ENCODE results near the gene KPNA1.
"Not testable (repeated sequence)": the region's sequence is repeated elsewhere in the genome, so short reads cannot be mapped to it uniquely, and the experiment has no call there.

Gene KPNA1

DNA sequence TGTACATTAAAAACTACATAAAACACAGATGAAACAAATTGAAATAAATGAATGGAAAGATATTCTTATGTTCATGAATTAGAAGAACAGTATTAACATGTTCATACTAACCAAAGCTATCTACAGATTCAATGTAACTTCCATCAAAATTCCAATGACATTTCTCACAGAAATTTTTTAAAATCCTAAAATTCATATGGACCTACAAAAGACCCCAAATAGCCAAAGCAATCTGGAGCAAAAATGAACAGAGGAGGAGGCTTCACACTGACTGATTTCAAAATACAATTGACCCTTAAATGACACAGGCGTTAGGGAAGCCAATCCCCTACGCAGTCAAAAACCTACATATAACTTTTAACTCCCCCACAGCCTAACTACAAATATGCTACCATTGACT is 39.4 kb downstream of the KPNA1 start:
- peak; percentile 28 for DNase-seq

GRCh38 chr3:122469659-122470058 is 45.1 kb downstream of the KPNA1 start:
- DNase-seq = no peak

DNA sequence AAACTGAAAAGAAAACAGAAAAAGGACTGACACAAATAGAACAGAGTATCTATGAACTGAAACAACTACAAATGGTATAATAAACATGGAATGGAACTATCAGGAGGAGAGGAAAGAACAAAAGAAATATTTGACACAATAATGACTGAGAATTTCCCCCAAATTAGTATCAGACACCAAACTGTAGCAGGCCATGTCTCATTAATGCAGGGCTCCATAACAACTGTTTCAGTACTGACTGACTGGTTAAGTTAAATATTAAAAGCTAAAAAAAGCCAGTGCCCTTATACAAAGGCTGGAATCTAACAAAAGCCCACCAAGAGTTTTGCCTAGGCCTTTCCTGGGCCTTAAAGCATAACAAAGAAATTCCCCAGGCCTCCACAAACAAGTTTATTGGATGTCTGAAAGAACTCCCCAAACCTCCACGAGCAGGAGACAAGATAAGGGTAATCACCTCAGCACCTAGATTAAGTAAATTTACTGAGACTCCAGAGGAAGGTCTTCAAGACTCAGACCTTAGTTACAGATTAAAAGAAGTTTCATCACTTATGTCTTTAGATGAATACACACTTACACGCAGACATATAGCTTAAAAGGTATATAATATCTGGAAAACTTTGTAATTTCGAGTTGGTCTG is 45.7 kb downstream of the KPNA1 start:
- DNase-seq = no peak

- no peak for DNase-seq
Measured at GRCh38 chr3:122466701-122467240, 48.0 kb downstream of the KPNA1 start.

GRCh38 chr3:122464659-122465058 is 50.1 kb downstream of the KPNA1 start:
- DNase-seq = no peak

DNA sequence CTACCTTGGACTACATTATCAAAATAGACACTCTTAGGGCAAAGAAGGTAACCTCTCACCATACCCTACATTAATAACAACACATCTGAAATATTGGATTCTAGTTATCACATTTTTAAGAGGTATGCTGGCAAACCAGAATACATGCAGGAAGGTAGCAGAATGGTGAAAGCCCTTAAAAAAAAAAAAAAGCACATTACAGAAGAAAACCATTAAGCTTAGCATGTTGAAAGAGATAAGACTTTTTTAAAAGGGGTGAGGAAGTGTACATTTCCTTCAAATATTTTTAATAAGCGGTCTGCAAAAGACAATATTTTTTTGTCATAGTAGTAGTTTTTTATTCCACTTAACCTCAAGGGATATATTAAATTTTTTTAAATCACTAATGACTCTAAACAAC is 52.3 kb downstream of the KPNA1 start:
- DNase-seq = no peak

- DNase-seq = no peak
Measured at GRCh38 chr3:122461806-122462205, 52.9 kb downstream of the KPNA1 start.

DNA sequence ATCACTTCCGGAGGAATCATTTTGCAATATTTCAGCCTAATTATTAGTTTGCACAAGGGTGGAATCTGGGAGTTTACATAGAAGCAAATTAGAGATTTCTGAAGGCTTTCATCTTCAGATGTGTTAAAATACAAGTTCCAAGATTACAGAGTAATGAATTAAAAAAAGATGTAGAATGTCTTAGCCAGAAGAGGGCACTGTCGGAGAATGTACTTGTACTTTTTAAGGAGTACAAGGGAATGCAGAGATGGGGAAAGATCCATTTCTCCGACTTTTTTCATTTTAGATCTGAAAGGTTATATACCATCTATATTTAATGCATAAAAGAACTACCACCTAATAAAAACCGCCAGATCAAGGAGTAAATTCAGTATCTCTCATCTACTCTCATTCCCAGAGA is 55.7 kb downstream of the KPNA1 start:
- DNase-seq = peak; percentile 50

GRCh38 chr3:122457706-122458105 is 57.0 kb downstream of the KPNA1 start:
- DNase-seq = no peak

DNA sequence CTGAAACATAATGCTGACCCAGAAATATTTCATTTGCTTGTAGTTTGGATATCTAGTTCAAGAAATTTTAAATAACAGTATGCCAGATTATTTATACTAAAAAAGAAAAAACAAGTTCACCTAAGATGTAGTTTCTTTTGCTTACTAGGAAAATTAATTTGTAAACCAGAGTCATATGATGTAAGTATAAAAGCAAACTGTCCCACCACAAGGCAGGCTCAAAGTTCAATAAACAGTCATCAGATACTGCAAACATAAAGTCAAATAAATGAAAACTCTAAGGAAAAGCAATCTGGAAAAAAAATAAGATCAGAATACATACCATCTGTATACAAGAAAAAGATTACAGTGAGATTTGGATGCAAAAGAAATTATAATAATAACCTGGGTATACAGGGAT is 58.7 kb downstream of the KPNA1 start:
- no peak for DNase-seq

DNA sequence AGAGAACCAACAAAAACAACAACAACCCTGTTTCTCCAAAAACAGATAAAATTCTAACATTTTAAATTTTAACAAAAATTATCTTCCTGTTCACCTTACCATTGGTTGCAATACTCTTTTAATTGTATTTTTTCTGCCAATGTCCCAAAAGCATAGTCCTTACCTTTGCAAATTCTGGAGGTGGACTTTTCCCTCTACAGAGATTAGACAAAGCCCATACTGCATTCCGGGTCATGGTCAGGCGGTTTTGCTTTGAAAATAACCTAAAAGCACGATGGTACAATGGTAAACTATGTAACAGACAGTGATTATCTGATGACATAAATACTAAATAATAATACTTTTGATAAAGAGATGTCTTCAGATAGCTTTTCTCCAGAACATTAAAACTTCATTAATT is 63.4 kb downstream of the KPNA1 start:
- no peak for DNase-seq

GRCh38 chr3:122448218-122448617 is 66.5 kb downstream of the KPNA1 start:
- DNase-seq = not testable (repeated sequence)

DNA sequence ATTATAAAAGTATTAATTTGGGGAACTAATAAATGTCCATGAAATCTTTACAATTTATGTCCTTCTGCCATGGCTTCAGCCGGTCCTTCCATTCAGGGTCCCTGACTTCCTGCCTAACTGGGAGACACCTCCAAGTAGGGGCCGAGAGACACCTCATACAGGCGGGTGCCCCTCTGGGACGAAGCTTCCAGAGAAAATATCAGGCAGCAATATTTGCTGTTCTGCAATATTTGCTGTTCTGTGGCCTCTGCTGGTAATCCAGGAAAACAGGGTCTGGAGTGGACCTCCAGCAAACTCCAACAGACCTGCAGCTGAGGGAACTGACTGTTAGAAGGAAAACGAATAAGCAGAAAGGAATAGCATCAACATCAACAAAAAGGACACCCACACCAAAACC is 70.2 kb downstream of the KPNA1 start:
- DNase-seq = not testable (repeated sequence)

GRCh38 chr3:122443762-122444490 is 70.8 kb downstream of the KPNA1 start:
- not testable (repeated sequence) for DNase-seq

DNA sequence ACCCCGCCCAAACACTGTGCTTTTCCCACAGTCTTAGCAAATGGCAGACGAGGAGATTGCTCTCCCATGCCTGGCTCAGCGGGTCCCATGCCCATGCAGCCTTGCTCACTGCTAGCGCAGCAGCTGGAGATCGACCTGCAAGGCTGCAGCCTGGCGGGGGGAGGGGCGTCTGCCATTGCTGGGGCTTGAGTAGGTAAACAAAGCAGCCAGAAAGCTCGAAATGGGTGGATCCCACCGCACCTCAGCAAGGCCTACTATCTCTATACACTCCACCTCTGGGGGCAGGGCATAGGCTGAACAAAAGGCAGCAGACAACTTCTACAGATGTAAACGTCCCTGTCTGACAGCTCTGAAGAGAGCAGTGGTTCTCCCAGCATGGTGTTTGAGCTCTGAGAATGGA is 71.6 kb downstream of the KPNA1 start:
- DNase-seq = no peak

GRCh38 chr3:122435950-122436349 is 78.8 kb downstream of the KPNA1 start:
- no peak for DNase-seq

DNA sequence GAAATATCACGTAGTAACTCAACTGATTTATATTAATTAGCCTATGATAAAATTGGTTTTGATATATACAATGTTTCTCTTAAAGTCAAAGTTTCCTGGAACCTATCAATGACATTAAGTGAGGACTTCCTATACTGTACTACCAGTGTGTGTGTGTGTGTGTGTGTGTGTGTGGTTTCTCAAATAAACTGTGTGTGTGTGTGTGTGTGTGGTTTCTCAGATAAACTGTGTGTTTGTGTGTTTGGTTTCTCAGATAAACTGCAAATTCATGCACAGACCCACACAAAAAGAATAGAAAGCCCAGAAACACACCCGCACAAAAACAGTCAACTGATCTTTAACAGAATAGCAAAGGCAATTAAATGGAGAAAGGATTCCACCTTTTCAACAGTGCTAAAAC is 84.4 kb downstream of the KPNA1 start:
- DNase-seq = no peak

DNA sequence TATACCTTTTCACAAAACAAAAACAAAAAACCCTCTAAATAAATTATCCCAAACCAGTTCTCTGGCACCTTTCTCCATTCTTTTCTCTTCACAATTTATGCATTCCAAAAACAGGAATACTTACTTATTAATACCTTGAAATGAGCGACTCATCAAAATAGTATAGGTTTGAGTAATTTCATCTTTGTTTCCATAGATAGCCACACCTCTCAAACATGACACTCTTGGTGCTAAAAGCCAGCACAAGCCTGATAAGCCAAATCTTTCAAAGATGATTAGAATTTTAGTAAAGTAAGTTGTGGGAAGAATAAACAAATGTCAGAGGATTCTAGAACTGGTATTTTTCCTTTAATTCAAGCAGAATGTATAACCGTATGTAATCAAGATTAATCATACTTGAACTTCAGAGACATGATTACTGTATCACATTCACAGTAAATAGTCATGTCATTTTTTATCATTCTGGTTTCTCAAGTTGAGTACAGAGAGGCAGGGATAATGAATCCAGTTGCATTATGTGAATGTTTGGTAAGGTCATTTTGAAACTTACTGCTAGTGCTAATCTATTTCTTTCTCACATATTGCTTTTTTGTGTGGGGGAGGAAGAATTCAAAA is 86.8 kb downstream of the KPNA1 start:
- DNase-seq = no peak

DNA sequence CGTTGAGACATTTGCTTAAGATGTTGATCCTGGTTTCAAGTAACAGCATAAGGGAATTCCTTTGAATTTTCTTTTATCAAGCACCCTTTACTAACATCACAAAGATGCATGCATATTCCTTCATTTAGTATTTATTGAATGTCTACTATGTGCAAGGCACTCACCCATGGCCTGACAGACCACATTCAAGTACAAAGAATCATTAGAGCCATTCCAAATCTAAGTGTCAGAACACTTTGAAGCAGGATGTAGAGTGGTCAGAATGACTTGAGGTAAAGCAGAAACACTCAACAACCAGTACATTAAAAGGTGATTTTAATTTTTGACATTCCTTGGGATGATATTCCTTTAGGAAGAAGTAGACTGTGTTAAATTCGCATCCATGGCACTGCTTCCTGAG is 92.9 kb downstream of the KPNA1 start:
- DNase-seq = no peak

GRCh38 chr3:122421101-122421500 is 93.6 kb downstream of the KPNA1 start:
- no peak for DNase-seq

DNA sequence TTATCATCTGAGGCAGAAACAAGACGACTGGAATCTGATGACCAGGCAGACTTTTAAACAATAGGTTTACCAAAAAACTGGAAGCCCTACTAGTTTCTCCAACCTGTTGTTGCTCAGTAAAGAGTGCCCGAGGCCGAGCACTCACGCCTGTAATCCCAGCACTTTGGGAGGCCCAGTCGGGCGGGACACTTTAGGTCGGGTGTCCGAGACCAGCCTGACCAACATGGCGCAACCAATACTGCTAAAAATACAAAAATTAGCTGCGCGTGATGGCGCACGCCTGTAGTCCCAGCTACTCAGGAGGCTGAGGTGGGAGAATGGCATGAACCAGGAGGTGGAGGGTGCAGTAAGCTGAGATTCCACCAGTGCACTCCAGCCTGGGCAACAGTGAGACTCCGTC is 97.8 kb downstream of the KPNA1 start:
- DNase-seq = no peak

GRCh38 chr3:122415762-122416654 is 98.7 kb downstream of the KPNA1 start, which contains the start of gene WDR5B:
Gene WDR5B, minus strand, starts transcription at chr3:122416062. Its CDS starts 534 bp downstream, at chr3:122415528.
- DNase-seq = peak; percentile 97
